ENCODE results near the gene KCNN3. TPM values are rescaled to one million over a fixed set of nuclear protein-coding genes. Genes with fewer than 3 reads are reported as not detected.

Gene KCNN3
- total and polyA plus RNA-seq, 8 donors: 1.9 to 3.1 (median 2.3) TPM

- Histone ChIP-seq H3K9me3 (no peaks in the 10 kb centered on the region), H3K27me3 (peaks cover 6 to 44% of the 10 kb centered on the region in 2 donors), H3K27ac (no peak overlapping the region), H3K36me3 (no peaks in the 10 kb centered on the region), H3K4me1 (peaks cover 13 to 28% of the 10 kb centered on the region in 2 donors), H3K4me3 (peak overlapping the region; percentile 12 to 22)
- peak; percentile 63 for ATAC-seq
- no peak for TF ChIP-seq CTCF (IDR thresholded peaks at IDR 0.05)
- intact Hi-C loops (cut with DNase I): loop anchor here in 1 of 2 donors (10.0 kb wide), 1 partner anchor 305 kb away; the partner anchor contains the start of gene CHRNB2
- peak in 3 of 4 donors; percentile 59 to 87 (median 61) for DNase-seq
These were observed 548 bp downstream of the KCNN3 start for GRCh38 chr1:154869351-154870114.

GRCh38 chr1:154867841-154868605 lies 2.1 kb downstream of the KCNN3 start:
- Histone ChIP-seq H3K4me1 (peaks cover 13 to 28% of the 10 kb centered on the region in 2 donors), H3K4me3 (no peak overlapping the region), H3K27me3 (peaks cover 6 to 44% of the 10 kb centered on the region in 2 donors), H3K9me3 (no peaks in the 10 kb centered on the region), H3K36me3 (no peaks in the 10 kb centered on the region), H3K27ac (no peak overlapping the region)
- ATAC-seq (no peak), DNase-seq (no peak)
- no peak for TF ChIP-seq CTCF (IDR thresholded peaks at IDR 0.05)
- intact Hi-C loops (cut with DNase I): no loop called here

- H3K27ac ChIP-seq: no peak overlapping the region
- H3K27me3 ChIP-seq: peaks cover 6 to 44% of the 10 kb centered on the region in 2 donors
- no peaks in the 10 kb centered on the region for H3K36me3 ChIP-seq
- no peak overlapping the region for H3K4me3 ChIP-seq
- TF ChIP-seq CTCF (IDR thresholded peaks at IDR 0.05): no peak
- ATAC-seq: peak; percentile 3
- no peaks in the 10 kb centered on the region for H3K9me3 ChIP-seq
- H3K4me1 ChIP-seq: peaks cover 13 to 28% of the 10 kb centered on the region in 2 donors
- intact Hi-C loops (cut with DNase I): no loop called here
- DNase-seq: peak in 1 of 4 donors; percentile 43
These were observed 2.8 kb downstream of the KCNN3 start for GRCh38 chr1:154867064-154867825.

- intact Hi-C loops (cut with DNase I): no loop called here
- TF ChIP-seq CTCF (IDR thresholded peaks at IDR 0.05): no peak
- H3K4me3 ChIP-seq: no peak overlapping the region
These were observed 3.6 kb downstream of the KCNN3 start for GRCh38 chr1:154866257-154867063.

More at GRCh38 chr1:154866257-154867063, 3.6 kb downstream of the KCNN3 start:
- Histone ChIP-seq H3K9me3 (no peaks in the 10 kb centered on the region), H3K4me1 (peaks cover 13 to 28% of the 10 kb centered on the region in 2 donors), H3K27ac (no peak overlapping the region), H3K27me3 (peaks cover 6 to 44% of the 10 kb centered on the region in 2 donors), H3K36me3 (no peaks in the 10 kb centered on the region)
- ATAC-seq (no peak), DNase-seq (no peak)

Data from left lung (tissue), 10 donors.